ENCODE results near the gene KLF16. TPM values are rescaled to one million over a fixed set of nuclear protein-coding genes. Genes with fewer than 3 reads are reported as not detected.
A peak's percentile ranks its signal among the peaks of the same experiment; 100 is the strongest.

KLF16 gene
- total RNA-seq, 1 donor from 2014 or later, result 7.6 TPM

DNA sequence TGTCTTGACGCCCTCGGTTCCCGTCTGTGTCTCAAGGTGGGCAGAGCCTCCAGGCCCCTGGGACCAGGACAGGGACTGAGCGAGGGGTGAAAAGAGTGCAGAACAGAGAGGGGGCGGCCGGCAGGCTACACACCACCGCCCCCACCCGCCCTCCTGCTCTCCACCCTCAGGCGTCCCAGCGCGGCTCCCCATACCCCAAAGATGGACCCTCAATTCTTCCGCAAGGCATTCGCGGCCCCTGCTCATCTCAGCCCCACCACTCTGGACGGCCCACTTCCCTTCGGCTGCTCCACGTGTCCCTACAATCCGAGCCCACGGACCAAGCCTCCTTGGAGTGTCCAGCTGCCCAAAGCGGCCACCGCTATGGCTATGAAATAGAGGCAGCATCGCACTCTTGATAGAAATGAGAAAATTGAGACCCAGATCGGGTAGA is 1.8 kb downstream of the KLF16 start:
- TF ChIP-seq POLR2A (IDR thresholded peaks at IDR 0.05), result no peak
- TF ChIP-seq, protein P1, sequence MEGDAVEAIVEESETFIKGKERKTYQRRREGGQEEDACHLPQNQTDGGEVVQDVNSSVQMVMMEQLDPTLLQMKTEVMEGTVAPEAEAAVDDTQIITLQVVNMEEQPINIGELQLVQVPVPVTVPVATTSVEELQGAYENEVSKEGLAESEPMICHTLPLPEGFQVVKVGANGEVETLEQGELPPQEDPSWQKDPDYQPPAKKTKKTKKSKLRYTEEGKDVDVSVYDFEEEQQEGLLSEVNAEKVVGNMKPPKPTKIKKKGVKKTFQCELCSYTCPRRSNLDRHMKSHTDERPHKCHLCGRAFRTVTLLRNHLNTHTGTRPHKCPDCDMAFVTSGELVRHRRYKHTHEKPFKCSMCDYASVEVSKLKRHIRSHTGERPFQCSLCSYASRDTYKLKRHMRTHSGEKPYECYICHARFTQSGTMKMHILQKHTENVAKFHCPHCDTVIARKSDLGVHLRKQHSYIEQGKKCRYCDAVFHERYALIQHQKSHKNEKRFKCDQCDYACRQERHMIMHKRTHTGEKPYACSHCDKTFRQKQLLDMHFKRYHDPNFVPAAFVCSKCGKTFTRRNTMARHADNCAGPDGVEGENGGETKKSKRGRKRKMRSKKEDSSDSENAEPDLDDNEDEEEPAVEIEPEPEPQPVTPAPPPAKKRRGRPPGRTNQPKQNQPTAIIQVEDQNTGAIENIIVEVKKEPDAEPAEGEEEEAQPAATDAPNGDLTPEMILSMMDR (IDR thresholded peaks at IDR 0.05), result no peak
- no peak for TF ChIP-seq POLR2AphosphoS5 (IDR thresholded peaks at IDR 0.05; ENCODE audit: insufficient read depth in 1 of 2, low read depth in 1 of 2)
- Histone ChIP-seq H3K27ac (peak overlapping the region; percentile 21), H3K4me3 (peak overlapping the region; percentile 73 to 76), H3K9me3 (no peaks in the 10 kb centered on the region), H3K27me3 (no peaks in the 10 kb centered on the region), H3K4me1 (peaks cover 69% of the 10 kb centered on the region), H3K36me3 (no peaks in the 10 kb centered on the region)
- DNase-seq (ENCODE audit: extremely low spot score in 2 of 2), result no peak
- intact Hi-C loops (cut with DNase I), result no loop called here

DNA sequence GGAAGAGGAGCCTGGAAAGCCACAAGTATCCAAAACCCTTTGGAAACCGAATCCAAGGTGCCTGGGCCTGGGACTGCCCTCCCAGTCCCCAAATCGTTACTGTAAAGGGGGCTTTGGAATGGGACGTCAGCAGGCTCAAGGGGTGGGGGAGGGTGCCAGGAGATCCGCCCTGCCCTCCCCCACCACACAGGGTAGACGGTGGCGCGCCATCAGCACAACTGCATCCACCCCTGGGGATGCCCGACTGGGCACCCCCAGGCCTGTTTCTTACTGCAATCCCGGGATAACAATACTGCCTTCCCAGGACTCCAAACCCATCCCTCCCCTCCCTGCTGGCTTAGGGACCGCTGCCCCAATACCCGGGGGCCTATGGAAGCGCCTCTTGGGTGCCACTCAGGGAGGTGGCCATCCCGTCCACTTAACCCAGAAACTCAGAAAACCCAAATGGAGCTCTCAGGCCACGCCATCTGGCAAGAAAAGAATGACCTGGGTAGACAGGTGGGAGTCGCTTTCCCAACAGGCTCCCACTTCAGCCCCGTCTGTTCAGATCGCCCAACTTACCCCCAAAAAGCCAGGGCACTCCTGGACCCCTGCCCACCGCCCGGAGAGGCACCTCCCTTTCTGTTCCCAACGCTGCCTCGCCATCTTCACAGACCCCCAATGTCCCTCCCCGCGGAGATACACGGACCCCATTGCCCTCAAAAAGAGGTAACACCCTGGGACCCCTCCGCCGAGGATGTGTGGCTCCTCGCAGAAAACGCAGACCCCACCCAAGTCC is 2.4 kb downstream of the KLF16 start:
- H3K36me3 ChIP-seq, result no peaks in the 10 kb centered on the region
- H3K27ac ChIP-seq, result no peak overlapping the region
- TF ChIP-seq POLR2A (IDR thresholded peaks at IDR 0.05), result no peak
- TF ChIP-seq, protein P1 (IDR thresholded peaks at IDR 0.05), result no peak
- no peak for TF ChIP-seq POLR2AphosphoS5 (IDR thresholded peaks at IDR 0.05; ENCODE audit: insufficient read depth in 1 of 2, low read depth in 1 of 2)
- intact Hi-C loops (cut with DNase I), result no loop called here
- no peaks in the 10 kb centered on the region for H3K9me3 ChIP-seq
- H3K4me3 ChIP-seq, result peak overlapping the region in 1 of 2 donors; percentile 73
- H3K4me1 ChIP-seq, result peaks cover 75% of the 10 kb centered on the region
- no peak for DNase-seq (ENCODE audit: extremely low spot score in 2 of 2)
- H3K27me3 ChIP-seq, result no peaks in the 10 kb centered on the region

DNA sequence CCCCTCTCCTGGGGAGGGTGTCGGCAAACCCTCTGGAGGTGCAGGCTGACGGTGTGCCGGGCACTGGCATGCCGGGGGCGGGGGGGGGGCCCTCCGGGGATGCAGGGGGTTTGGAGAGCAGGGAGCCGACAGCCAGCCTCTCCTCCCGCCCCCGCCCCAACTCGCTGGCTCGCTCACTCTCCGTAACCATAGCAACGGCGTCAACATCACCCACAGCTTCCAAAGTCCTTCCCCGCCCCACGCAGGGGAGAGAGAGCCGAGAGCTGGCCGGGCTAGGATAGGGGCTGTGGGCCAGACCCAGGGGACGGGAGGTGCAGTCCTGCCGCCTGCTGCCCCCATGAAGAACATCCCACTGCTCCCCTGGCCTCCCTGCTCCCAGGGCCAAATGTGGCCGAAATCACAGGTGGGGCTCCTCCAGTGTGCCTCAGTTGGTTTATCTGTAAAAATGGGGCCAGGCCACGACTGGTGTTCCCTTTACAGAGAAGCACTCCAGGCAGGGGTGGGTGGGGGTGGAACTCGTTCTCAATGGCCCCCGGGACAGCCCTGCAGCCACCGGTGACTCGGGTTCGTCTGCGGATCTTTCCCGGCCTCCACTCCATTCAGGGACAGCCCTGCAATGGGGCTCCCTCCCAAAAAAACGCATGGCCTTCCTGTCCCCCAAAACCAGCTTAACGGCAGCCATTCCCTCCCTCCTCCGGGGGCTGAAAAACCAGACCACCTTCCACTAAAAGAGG is 3.2 kb downstream of the KLF16 start:
- Histone ChIP-seq H3K9me3 (no peaks in the 10 kb centered on the region), H3K4me1 (peaks cover 83% of the 10 kb centered on the region), H3K27me3 (no peaks in the 10 kb centered on the region), H3K4me3 (peak overlapping the region in 1 of 2 donors; percentile 23), H3K27ac (no peak overlapping the region), H3K36me3 (no peaks in the 10 kb centered on the region)
- TF ChIP-seq, protein P1 (IDR thresholded peaks at IDR 0.05), result no peak
- TF ChIP-seq POLR2AphosphoS5 (IDR thresholded peaks at IDR 0.05; ENCODE audit: insufficient read depth in 1 of 2, low read depth in 1 of 2) (no peak), POLR2A (IDR thresholded peaks at IDR 0.05) (no peak)
- intact Hi-C loops (cut with DNase I), result no loop called here
- DNase-seq (ENCODE audit: extremely low spot score in 2 of 2), result no peak

DNA sequence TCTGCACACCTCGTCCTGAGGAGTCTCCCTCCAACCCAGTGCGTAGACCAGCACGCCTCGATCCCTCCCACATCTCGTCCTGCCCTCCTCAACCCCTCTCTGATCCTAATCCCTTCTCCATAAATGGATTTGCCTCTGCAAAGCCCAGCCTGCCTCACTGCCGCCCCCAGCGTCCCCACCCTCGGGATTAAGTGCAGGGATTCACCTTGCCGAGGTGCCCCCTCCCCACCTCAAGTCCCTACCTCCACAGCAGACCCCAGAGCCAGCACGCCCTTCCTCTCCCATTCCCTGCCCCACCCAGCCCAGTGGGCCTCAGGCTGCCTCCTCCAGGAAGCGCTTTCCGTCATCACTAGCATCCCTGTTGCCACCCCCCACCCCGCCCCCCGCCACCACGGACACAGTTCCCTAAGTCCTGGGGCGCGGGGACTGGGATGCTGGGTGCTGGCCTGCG is 4.0 kb downstream of the KLF16 start:
- intact Hi-C loops (cut with DNase I), result no loop called here
- TF ChIP-seq POLR2A (IDR thresholded peaks at IDR 0.05), result no peak
- TF ChIP-seq POLR2AphosphoS5 (IDR thresholded peaks at IDR 0.05; ENCODE audit: insufficient read depth in 1 of 2, low read depth in 1 of 2), result no peak
- TF ChIP-seq, protein P1 (IDR thresholded peaks at IDR 0.05), result no peak
- Histone ChIP-seq H3K4me3 (no peak overlapping the region), H3K27ac (no peak overlapping the region), H3K4me1 (peaks cover 83% of the 10 kb centered on the region), H3K36me3 (no peaks in the 10 kb centered on the region), H3K9me3 (no peaks in the 10 kb centered on the region), H3K27me3 (no peaks in the 10 kb centered on the region)
- no peak for DNase-seq (ENCODE audit: extremely low spot score in 2 of 2)
